Measurements from ENCODE around the gene ATL2. TPM values are rescaled to one million over a fixed set of nuclear protein-coding genes. Genes with fewer than 3 reads are reported as not detected.

Gene ATL2
- total RNA-seq, 1 donor from 2014 or later = 54.5 TPM

- intact Hi-C loops (cut with micrococcal nuclease) = no loop called here
Observed at GRCh38 chr2:38343212-38343611, 33.9 kb downstream of the ATL2 start.

- intact Hi-C loops (cut with micrococcal nuclease) = no loop called here
Observed at GRCh38 chr2:38336621-38337020, 40.5 kb downstream of the ATL2 start.

GRCh38 chr2:38330754-38331153 is 46.3 kb downstream of the ATL2 start:
- intact Hi-C loops (cut with micrococcal nuclease) = no loop called here

DNA sequence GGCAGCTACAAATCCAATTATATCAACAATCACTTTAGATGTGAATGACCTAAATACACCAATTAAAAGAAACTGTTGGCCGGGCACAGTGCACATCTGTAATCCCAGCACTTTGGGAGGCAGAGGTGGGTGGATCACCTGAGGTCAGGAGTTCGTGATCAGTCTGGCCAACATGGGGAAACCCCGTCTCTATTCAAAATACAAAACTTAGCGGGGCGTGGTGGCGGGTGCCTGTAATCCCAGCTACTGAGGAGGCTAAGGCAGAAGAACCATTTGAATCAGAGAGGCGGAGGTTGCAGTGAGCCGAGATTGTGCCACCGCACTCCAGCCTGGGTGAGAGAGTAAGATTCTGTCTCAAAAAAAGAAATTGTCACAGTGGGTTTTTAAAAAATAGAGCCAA is 49.5 kb downstream of the ATL2 start:
- intact Hi-C loops (cut with micrococcal nuclease) = no loop called here

DNA sequence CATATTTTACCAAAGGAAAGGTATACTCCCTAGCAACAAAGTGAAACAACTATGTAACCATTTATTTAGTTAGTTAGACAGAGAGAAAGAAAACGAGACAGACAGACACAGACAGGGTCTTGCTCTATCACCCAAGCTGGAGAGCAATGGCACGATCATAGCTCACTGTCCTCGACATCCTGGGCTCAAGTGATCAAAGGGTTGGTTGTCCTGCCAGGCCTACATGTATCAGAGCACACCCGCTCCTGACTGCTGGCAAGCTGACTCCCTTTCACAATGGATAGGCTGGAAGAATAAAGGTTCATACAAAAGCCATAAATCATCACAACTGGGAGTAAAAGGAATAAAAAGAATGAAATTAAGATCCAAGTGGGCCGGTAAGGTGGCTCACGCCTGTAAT is 53.5 kb downstream of the ATL2 start:
- intact Hi-C loops (cut with micrococcal nuclease) = no loop called here

- intact Hi-C loops (cut with micrococcal nuclease) = no loop called here
Observed at GRCh38 chr2:38322224-38322914, 54.7 kb downstream of the ATL2 start.

- intact Hi-C loops (cut with micrococcal nuclease) = loop anchor here (5.0 kb wide), 1 partner anchor 423 kb away; no protein-coding TSS in a partner anchor
Observed at GRCh38 chr2:38319240-38319639, 57.8 kb downstream of the ATL2 start.

- intact Hi-C loops (cut with micrococcal nuclease) = loop anchor here (5.0 kb wide), 1 partner anchor 425 kb away; no protein-coding TSS in a partner anchor
Observed at GRCh38 chr2:38317725-38318124, 59.3 kb downstream of the ATL2 start.

DNA sequence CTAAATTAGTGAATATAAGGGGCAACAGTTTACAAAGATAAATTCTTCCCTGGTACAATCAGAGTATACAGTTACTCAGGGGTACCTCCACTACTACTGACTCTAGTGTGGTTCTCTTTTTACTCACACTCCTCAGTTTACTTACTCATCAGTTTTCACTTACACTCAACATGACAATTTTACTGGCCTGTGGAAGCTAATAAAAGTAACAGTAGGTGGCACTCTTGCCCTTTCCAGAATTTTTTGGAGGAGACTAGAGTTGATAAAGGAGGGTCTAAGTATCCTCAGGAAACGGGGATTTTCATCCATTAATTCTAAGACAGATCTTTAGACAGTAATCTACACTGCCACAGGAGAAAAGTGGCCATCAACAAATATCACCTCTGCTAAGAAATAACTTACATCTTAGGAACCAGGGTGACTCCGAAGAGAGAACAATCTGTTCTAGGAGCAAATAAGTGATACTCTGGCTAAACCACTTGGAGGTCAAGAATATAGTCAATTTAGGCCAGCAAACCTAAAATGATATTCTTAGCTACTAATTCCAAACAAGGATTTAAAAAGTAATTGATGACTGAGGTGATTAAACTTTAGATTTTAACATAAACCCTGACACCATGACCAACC is 61.3 kb downstream of the ATL2 start:
- intact Hi-C loops (cut with micrococcal nuclease) = loop anchor here (1.0 to 5.0 kb wide), 4 partner anchors 60 to 426 kb away; no protein-coding TSS in a partner anchor

DNA sequence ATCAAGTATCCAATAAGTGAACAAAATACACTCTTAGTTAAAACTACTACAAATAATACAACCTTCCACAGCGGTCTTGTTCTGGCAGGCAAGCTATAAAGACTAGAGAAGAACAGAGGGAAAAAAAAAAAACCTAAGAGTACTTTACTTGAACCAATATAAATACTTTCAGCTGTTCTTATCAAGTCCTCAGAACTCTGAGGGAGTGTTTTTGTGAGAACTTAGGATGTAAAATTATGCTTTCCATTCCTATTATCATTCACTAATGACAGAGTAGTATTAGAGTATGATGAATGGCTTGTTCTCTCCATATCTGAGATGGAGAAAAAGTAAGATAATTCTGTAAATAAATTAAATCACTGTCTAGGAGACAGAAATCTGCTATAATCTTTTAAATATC is 68.3 kb downstream of the ATL2 start:
- intact Hi-C loops (cut with micrococcal nuclease) = no loop called here

DNA sequence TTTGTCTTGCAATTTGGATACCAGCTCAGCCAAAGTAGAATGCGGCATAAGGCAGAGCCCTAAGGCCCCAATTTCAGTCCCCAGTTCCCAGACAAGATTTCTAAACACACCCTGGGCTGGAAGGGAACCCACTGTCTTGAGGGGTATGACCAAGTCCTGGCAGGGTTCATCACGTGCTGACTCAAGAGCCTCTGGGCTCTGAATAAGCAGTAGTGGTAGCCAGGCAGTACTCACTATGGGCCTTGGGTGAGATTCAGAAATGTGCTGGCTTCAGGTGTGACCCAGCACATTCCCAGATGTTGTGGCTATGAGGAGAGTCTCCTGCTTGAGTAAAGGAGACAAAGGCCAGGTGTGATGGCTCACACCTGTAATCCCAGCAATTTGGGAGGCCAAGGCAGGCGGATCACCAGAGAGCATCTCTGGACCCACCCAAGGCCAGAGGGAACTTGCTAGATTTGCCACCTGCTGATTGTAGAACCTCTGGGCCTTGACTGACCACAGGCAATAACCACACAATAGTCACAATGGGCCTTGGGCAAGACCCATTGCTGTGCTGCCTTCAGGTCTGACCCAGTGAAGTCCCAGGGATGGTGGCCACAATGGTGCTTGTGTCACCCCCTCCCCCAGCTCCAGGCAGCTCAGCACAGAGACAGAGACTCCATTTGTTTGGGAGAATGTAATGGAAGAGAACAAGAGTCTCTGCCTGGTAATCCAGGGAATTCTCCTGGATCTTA is 74.9 kb downstream of the ATL2 start:
- intact Hi-C loops (cut with micrococcal nuclease) = no loop called here

- intact Hi-C loops (cut with micrococcal nuclease) = no loop called here
Observed at GRCh38 chr2:38301340-38301968, 75.6 kb downstream of the ATL2 start.

DNA sequence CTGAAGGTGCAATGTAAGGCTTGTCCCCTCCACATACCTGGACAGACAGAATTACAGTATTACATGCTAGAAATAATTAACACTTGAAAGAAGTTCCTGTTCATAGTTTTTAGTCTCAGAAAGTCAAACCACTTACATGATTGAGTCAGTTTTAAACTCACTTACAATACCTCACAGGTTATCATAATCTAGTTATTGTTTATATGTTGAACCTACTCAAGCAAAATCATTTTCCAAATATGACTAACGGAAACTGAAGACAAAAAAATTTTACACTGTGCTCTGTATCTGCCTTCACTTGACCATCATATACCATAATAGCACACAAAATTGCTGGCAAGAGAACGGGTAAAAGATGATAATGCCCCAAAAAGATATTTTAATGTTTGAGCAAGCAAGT is 78.5 kb downstream of the ATL2 start:
- intact Hi-C loops (cut with micrococcal nuclease) = no loop called here

DNA sequence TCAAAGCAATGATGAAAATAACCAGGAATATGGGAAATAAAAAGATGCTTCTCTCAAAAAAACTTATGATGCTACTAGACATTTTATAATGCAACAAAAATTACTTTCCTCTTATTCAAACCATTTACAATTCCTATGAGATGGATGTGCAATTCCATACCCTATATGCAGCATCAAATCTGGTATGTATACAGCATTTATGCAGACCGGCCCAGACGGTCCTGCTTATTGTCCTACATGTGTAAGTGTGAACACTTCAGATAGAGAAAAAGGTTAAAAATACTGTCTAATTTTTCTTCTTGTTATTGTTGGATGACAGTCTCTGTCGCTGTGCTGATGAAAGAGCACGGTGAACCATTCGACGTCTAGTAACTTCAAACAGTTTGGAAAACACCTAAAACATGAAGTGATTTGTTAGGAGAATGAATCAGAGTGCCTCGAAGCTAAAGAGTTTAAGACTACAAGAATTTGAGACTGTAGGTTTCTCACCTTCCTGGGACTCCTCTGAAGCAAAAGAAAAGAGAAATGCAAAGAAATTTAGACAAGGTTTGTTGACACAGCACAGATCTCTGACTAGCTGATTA is 80.8 kb downstream of the ATL2 start:
- intact Hi-C loops (cut with micrococcal nuclease) = no loop called here

DNA sequence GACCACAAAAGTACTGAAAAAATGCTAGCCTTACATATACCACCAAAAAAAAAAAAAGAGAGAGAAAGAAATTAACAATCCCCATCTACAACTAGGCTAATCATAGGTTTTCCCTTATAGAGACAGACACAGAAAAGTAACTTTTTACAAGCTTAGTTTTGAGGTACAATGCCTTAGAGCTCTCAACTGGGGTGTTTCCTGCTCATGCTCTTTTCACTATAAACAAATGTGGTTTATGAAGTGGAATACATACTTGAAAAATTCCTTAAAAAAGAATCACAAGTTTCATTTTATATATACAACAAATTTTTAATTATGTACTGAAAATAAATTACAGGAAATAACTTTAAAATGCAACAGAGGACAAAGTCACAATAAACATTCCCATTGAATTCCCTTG is 82.5 kb downstream of the ATL2 start:
- intact Hi-C loops (cut with micrococcal nuclease) = no loop called here

GRCh38 chr2:38293152-38293865 is 83.8 kb downstream of the ATL2 start:
- intact Hi-C loops (cut with micrococcal nuclease) = no loop called here

DNA sequence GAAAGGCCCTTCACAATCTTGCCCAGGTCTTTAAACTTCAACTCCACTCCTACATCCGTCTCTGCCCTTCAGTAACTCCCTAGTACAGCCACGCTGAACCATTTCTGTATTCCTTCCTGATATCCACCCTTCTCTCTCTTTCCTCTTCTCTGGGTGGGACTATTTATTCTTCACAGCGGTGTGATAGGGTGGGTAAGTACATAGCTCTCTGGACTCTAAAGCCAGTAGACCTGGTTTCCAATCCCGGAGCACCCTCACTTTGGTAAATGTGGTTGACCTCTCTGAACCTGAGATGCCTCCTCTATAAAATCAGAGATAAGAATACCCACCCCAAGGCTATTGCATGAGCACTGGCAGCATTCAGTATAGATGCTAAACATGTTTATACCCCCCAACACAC is 86.7 kb downstream of the ATL2 start:
- intact Hi-C loops (cut with micrococcal nuclease) = no loop called here

GRCh38 chr2:38284971-38285370 is 92.1 kb downstream of the ATL2 start:
- intact Hi-C loops (cut with micrococcal nuclease) = no loop called here

DNA sequence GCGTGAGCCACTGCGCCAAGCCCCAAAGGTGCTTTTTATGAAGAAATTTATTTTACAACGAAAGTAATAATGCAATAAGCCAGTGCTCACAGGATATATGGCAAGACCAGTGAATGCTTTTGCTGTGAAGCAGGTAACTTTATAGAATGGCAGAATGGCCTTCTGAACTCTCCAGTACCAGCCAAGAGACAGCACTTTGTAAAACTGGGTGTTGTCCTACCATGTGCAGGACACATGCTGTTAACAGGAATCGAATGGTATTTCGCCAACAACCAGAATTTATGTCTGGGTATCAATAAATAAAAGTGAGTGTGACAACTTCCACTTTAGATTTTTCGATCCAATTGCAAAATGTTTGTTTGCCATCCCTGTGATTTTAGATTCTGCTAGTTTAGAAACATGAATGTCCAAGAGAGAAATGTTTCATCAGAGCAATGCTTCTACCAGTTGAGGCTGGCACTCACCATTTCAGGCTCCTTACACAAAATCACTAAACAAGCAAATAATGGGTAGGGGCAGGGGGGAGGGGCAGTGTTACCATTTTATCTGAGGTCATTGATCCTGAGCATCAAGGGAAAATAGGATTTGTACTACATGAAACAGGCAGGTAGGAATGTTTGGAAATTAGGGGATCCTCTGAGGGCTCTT is 95.9 kb downstream of the ATL2 start:
- intact Hi-C loops (cut with micrococcal nuclease) = no loop called here

GRCh38 chr2:38279201-38279600 is 97.9 kb downstream of the ATL2 start:
- intact Hi-C loops (cut with micrococcal nuclease) = loop anchor here (10.0 kb wide), 1 partner anchor 884 kb away; no protein-coding TSS in a partner anchor

Data from T-helper 2 cell treated with Interferon-gamma antibody and Interleukin-4, amounts not matched to agents 100 ng/mL and 5 ng/mL, for 36 hours (primary cell).